Natural killer cell (primary cell): ENCODE results near the gene CD7. TPM values are rescaled to one million over a fixed set of nuclear protein-coding genes. Genes with fewer than 3 reads are reported as not detected.
A peak's percentile ranks its signal among the peaks of the same experiment; 100 is the strongest.

ENCODE experiments used
- ATAC-seq, 3 donors: fragments of 150-1000 bp in 2 of 3; fragments of 200-7000 bp in 1 of 3; cut with Tn5 transposase; 1 replicate in 1 of 3; 2 replicates in 2 of 3; pipeline ENCODE4 v1.10.0; 2021; ENCODE audit warnings: mild to moderate bottlenecking in 2 of 3, moderate library complexity in 2 of 3
- DNase-seq, 2 donors: peaks; one replicate each; pipeline versions ENCODE4 v3.0.0 to v3.0.0-alpha.2; 2013 to 2021; ENCODE audit warnings: mixed read lengths in 1 of 2
- H3K27ac ChIP-seq: one replicate; pipeline ENCODE4 v1.5.1; 2013; ENCODE audit warnings: mild to moderate bottlenecking, low read length
- H3K27me3 ChIP-seq: one replicate; pipeline ENCODE4 v1.6.1; 2013; ENCODE audit warnings: low read length; ENCODE audit not compliant: control insufficient read depth, insufficient read depth
- H3K36me3 ChIP-seq: one replicate; pipeline ENCODE4 v1.6.1; 2013; ENCODE audit warnings: low read length; ENCODE audit not compliant: control insufficient read depth, insufficient read depth
- H3K4me1 ChIP-seq: one replicate; pipeline ENCODE4 v1.6.1; 2013; ENCODE audit warnings: low read length; ENCODE audit not compliant: control insufficient read depth, insufficient read depth
- H3K4me3 ChIP-seq: one replicate; pipeline ENCODE4 v1.5.1; 2013; ENCODE audit warnings: low read length
- H3K9me3 ChIP-seq: one replicate; pipeline ENCODE4 v1.6.1; 2013; ENCODE audit warnings: low read length; ENCODE audit not compliant: control insufficient read depth, insufficient read depth
- H3K27ac Mint-ChIP-seq, 2 donors: one replicate each; pipeline ENCODE4 v1.8.0; 2022; ENCODE audit warnings: mild to moderate bottlenecking in 2 of 2, mixed read lengths in 2 of 2, moderate library complexity in 1 of 2
- H3K27me3 Mint-ChIP-seq, 2 donors: one replicate each; pipeline ENCODE4 v1.8.0; 2022; ENCODE audit warnings: low read depth in 2 of 2, mixed read lengths in 2 of 2
- H3K36me3 Mint-ChIP-seq: one replicate; pipeline ENCODE4 v1.8.0; 2022; ENCODE audit warnings: mixed read lengths
- H3K4me1 Mint-ChIP-seq, 2 donors: one replicate each; pipeline ENCODE4 v1.8.0; 2022; ENCODE audit warnings: mixed read lengths in 2 of 2
- H3K4me3 Mint-ChIP-seq: one replicate; pipeline ENCODE4 v1.8.0; 2022; ENCODE audit warnings: mild to moderate bottlenecking, moderate library complexity, mixed read lengths
- H3K9me3 Mint-ChIP-seq, 2 donors: one replicate each; pipeline ENCODE4 v1.8.0; 2022; ENCODE audit warnings: mixed read lengths in 2 of 2
- WGBS: methylation state at CpG from one replicate; pipeline ENCODE4 v1.1.7; 2013; ENCODE audit warnings: missing lambda C conversion rate; ENCODE audit not compliant: insufficient coverage; 5-methylcytosine and 5-hydroxymethylcytosine counted together
- intact Hi-C: fragments of 100-400 bp; cut with micrococcal nuclease; formaldehyde crosslinking; loops from one replicate; pipeline ENCODE4 v1.14.2; 2022
- total RNA-seq, 4 donors: library from RNA; stranded (reverse); fragments of 120-200 nt in 1 of 4; gene quantifications; one replicate each; pipeline versions ENCODE4 v1.2.3 to v1.2.4, GENCODE V29; 2013 to 2022
- TF ChIP-seq, protein P1 (sequence below): fragments of 200-600 bp; IDR thresholded peaks from one replicate; pipeline ENCODE4 v1.8.0; 2022; ENCODE audit warnings: antibody characterized with exemption

The CD7 gene
- total RNA-seq, 3 donors from 2014 or later (not counting 1 experiment from before 2014, with no cell fraction given) = 464 to 564 (median 522) TPM

DNA sequence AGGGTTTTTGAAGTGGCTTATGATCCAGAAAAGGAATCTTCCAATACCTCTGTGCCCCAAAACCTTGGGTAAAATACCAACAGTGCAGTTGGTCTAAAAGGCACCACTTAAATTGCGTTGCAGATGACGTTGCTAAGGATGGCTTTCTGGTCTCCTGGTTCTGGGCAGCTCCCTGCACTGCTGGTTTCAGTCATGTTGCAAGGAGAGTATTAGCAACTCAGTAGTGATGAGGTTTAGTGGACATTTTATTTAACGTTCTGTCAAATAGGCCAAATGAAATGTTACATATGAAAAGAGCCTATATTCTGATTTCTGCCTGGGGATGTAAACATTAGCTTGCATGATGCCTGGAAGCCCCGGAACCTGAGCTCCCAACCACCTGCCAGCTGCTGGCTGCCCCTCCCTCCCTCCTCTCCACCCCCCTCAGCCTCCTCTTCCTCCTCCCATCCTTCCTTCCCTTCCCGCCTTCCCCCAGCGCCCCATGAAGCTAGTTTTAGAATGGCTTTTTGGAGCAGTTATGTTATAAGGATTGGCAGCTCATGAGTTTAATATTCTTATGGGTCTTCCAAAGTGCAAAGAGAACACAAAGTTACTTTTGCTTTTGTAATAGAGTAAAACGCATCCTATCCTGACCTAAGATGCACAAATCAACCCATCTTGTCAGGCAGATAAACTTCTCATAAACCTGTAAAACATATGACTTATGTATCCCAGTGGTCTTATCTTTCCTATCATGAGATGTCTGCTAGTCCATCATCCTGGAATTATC, 20.7 kb downstream of the CD7 start:
- intact Hi-C loops = loop anchor here (1.0 to 5.0 kb wide), 3 partner anchors 10 to 79 kb away; no protein-coding TSS in a partner anchor

DNA sequence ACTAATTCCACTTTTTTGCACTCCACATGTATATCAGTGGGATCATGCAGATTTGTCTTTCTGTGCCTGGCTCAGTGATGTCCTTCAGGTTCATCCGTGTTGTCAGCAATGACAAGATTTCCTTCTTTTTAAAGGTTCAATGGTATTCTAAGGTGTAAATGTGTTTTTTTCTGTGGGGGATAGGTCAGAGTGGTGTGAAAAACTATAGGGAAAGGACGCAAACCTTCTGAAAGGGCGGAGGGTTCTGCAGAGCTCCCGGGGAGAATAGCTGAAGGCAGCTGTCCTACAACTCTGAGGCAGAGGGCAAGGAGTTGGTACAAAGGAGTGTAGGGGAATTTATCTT, 22.0 kb downstream of the CD7 start:
- no peaks in the 10 kb centered on the region for H3K9me3 ChIP-seq
- H3K4me1 Mint-ChIP-seq = peaks cover 44 to 72% of the 10 kb centered on the region in 2 donors
- H3K27ac Mint-ChIP-seq = peak overlapping the region; percentile 49 to 77
- no peaks in the 10 kb centered on the region for H3K36me3 ChIP-seq
- ATAC-seq (no peak), DNase-seq (no peak)
- H3K27ac ChIP-seq = no peak overlapping the region
- TF ChIP-seq, protein P1, sequence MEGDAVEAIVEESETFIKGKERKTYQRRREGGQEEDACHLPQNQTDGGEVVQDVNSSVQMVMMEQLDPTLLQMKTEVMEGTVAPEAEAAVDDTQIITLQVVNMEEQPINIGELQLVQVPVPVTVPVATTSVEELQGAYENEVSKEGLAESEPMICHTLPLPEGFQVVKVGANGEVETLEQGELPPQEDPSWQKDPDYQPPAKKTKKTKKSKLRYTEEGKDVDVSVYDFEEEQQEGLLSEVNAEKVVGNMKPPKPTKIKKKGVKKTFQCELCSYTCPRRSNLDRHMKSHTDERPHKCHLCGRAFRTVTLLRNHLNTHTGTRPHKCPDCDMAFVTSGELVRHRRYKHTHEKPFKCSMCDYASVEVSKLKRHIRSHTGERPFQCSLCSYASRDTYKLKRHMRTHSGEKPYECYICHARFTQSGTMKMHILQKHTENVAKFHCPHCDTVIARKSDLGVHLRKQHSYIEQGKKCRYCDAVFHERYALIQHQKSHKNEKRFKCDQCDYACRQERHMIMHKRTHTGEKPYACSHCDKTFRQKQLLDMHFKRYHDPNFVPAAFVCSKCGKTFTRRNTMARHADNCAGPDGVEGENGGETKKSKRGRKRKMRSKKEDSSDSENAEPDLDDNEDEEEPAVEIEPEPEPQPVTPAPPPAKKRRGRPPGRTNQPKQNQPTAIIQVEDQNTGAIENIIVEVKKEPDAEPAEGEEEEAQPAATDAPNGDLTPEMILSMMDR = no peak
- H3K4me3 ChIP-seq = no peak overlapping the region
- H3K9me3 Mint-ChIP-seq = no peaks in the 10 kb centered on the region
- WGBS = 95% methylated on average over 4 of the region's 4 CpGs
- no peaks in the 10 kb centered on the region for H3K36me3 Mint-ChIP-seq
- H3K4me3 Mint-ChIP-seq = peak overlapping the region; percentile 5
- intact Hi-C loops = loop anchor here (5.0 kb wide), 1 partner anchor 78 kb away; no protein-coding TSS in a partner anchor
- no peaks in the 10 kb centered on the region for H3K27me3 ChIP-seq
- peaks cover 59% of the 10 kb centered on the region for H3K4me1 ChIP-seq
- no peaks in the 10 kb centered on the region for H3K27me3 Mint-ChIP-seq

More for the DNA sequence above, 20.7 kb downstream of the CD7 start:
- ATAC-seq (no peak), DNase-seq (no peak)
- WGBS = 46% methylated on average over 5 of the region's 7 CpGs
- Mint-ChIP-seq H3K27ac (peak overlapping the region; percentile 99), H3K27me3 (no peaks in the 10 kb centered on the region), H3K9me3 (no peaks in the 10 kb centered on the region), H3K36me3 (no peaks in the 10 kb centered on the region), H3K4me1 (peaks cover 55 to 79% of the 10 kb centered on the region in 2 donors), H3K4me3 (peak overlapping the region; percentile 92)
- no peaks in the 10 kb centered on the region for H3K9me3 ChIP-seq
- TF ChIP-seq, protein P1 = no peak
- H3K4me1 ChIP-seq = peaks cover 67% of the 10 kb centered on the region
- H3K27me3 ChIP-seq = no peaks in the 10 kb centered on the region
- H3K4me3 ChIP-seq = peak overlapping the region; percentile 68
- peak overlapping the region; percentile 98 for H3K27ac ChIP-seq
- no peaks in the 10 kb centered on the region for H3K36me3 ChIP-seq

DNA sequence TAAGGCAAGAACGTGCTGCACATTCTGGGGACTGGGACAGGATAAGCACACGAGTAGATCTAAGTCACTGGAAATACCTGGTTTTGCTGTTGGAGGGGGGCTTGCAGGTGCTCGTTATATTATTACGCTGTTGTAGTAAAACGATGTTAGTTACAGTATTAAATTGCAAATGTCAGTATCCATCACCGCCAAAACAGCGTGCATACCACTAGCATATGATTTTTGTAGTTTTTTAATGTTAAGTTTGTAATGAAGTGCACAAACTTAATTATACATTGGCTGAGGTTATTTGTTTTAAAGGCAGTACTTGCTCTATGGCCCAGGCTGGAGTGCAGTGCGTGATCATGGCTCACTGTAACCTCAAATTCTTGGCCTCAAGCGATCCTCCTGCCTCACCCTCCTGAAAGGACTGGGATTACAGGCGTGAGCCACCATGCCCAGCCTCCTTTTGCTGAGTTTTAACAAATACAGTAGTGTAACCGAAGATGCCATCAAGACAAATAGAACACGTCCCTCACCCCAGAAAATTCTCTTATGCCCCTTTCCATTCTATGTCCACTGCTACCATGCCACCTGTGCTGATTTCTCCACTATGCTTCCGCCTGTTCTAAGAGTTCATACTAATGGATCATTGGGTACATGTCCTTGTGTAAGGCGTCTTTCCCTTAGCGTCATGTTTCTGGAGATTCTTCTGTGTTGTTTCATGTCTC, 23.2 kb downstream of the CD7 start:
- no peaks in the 10 kb centered on the region for H3K9me3 Mint-ChIP-seq
- no peaks in the 10 kb centered on the region for H3K27me3 ChIP-seq
- no peaks in the 10 kb centered on the region for H3K36me3 ChIP-seq
- no peaks in the 10 kb centered on the region for H3K27me3 Mint-ChIP-seq
- H3K4me1 Mint-ChIP-seq = peaks cover 37 to 62% of the 10 kb centered on the region in 2 donors
- DNase-seq (peak in 1 of 2 donors; percentile 46), ATAC-seq (no peak)
- H3K4me1 ChIP-seq = peaks cover 47% of the 10 kb centered on the region
- no peaks in the 10 kb centered on the region for H3K9me3 ChIP-seq
- peak overlapping the region; percentile 49 to 77 for H3K27ac Mint-ChIP-seq
- TF ChIP-seq, protein P1 = no peak
- peak overlapping the region; percentile 75 for H3K4me3 Mint-ChIP-seq
- peak overlapping the region; percentile 51 for H3K27ac ChIP-seq
- H3K36me3 Mint-ChIP-seq = no peaks in the 10 kb centered on the region
- 90% methylated on average over 15 of the region's 15 CpGs for WGBS
- intact Hi-C loops = no loop called here
- H3K4me3 ChIP-seq = no peak overlapping the region
